Gastroesophageal sphincter (tissue), 3 donors: ENCODE measurements around the gene MAL.

Experiments used
- EP300 ChIP-seq: sonication (generic); formaldehyde crosslinking; IDR thresholded peaks from one replicate; pipeline ENCODE4 v1.6.1; 2017; ENCODE audit warnings: antibody characterized with exemption, mild to moderate bottlenecking
- POLR2A ChIP-seq, 2 donors: fragments of 450-650 bp; IDR thresholded peaks; one replicate each; pipeline ENCODE4 v1.6.1; 2017; ENCODE audit warnings: antibody characterized with exemption in 2 of 2, mild to moderate bottlenecking in 2 of 2, moderate library complexity in 1 of 2
- POLR2AphosphoS5 ChIP-seq: sonication (generic); formaldehyde crosslinking; IDR thresholded peaks from one replicate; pipeline ENCODE4 v1.6.1; 2017; ENCODE audit warnings: antibody characterized with exemption
- TF ChIP-seq, protein P1 (sequence below), 4 experiments: fragments of 200-600 bp in 2 of 4; fragments of 450-650 bp in 2 of 4; sonication (generic) in 1 of 4; IDR thresholded peaks; one replicate each; pipeline ENCODE4 v1.5.1; 2017 to 2019; ENCODE audit warnings: antibody characterized with exemption in 4 of 4, mild to moderate bottlenecking in 2 of 4, moderate library complexity in 2 of 4

- TF ChIP-seq, protein P1, sequence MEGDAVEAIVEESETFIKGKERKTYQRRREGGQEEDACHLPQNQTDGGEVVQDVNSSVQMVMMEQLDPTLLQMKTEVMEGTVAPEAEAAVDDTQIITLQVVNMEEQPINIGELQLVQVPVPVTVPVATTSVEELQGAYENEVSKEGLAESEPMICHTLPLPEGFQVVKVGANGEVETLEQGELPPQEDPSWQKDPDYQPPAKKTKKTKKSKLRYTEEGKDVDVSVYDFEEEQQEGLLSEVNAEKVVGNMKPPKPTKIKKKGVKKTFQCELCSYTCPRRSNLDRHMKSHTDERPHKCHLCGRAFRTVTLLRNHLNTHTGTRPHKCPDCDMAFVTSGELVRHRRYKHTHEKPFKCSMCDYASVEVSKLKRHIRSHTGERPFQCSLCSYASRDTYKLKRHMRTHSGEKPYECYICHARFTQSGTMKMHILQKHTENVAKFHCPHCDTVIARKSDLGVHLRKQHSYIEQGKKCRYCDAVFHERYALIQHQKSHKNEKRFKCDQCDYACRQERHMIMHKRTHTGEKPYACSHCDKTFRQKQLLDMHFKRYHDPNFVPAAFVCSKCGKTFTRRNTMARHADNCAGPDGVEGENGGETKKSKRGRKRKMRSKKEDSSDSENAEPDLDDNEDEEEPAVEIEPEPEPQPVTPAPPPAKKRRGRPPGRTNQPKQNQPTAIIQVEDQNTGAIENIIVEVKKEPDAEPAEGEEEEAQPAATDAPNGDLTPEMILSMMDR (IDR thresholded peaks at IDR 0.05) = no peak
- no peak for TF ChIP-seq POLR2A (IDR thresholded peaks at IDR 0.05)
- no peak for TF ChIP-seq POLR2AphosphoS5
- no peak for TF ChIP-seq EP300
These were observed 25.1 kb downstream of the MAL start for GRCh38 chr2:95050385-95051300.
